HEK293 (cell line): ENCODE results near the gene OR11A1.

Experiments used
- CTCF ChIA-PET: fragments of 350-600 bp; formaldehyde crosslinking; extraction: SDS; loops from one replicate; lab custom pipeline; 2021; ENCODE audit warnings: antibody characterized with exemption; lab: Yijun Ruan, JAX
- POLR2A ChIA-PET: fragments of 300-600 bp; formaldehyde crosslinking; extraction: SDS; loops from one replicate; lab custom pipeline; 2020; ENCODE audit warnings: antibody characterized with exemption, inconsistent platforms; lab: Yijun Ruan, JAX
- H3K27ac ChIP-seq: fragments of 200-500 bp; sonication (Bioruptor generic); 2 replicates; pipeline ENCODE4 v1.5.1; 2014; ENCODE audit warnings: low read depth, low read length, control low read depth, inconsistent platforms; ENCODE audit errors: extremely low read depth
- H3K36me3 ChIP-seq, 2 experiments: fragments of 200-500 bp in 1 of 2; sonication (Bioruptor generic) in 1 of 2; 1 replicate in 1 of 2; 2 replicates in 1 of 2; pipeline ENCODE4 v1.5.1; 2014 to 2017; ENCODE audit warnings: inconsistent platforms in 2 of 2, low read length in 2 of 2; ENCODE audit not compliant: control insufficient read depth in 2 of 2, insufficient read depth in 1 of 2
- H3K4me1 ChIP-seq: fragments of 200-500 bp; sonication (Bioruptor generic); 2 replicates; pipeline ENCODE4 v1.5.1; 2014; ENCODE audit warnings: mild to moderate bottlenecking, low read length, inconsistent platforms; ENCODE audit not compliant: control insufficient read depth, insufficient read depth
- H3K4me3 ChIP-seq: 2 replicates; pipeline ENCODE4 v1.5.1; 2011; ENCODE audit warnings: low read depth, mild to moderate bottlenecking, control low read depth, low read length, moderate library complexity
- H3K9me3 ChIP-seq: fragments of 200-500 bp; sonication (Bioruptor generic); 2 replicates; pipeline ENCODE4 v1.5.1; 2014; ENCODE audit warnings: low read depth, low read length, inconsistent platforms; ENCODE audit not compliant: control insufficient read depth, insufficient read depth
- ELK4 ChIP-seq: IDR thresholded peaks from 2 replicates; pipeline ENCODE4 v1.6.1; 2011; ENCODE audit warnings: mild to moderate bottlenecking, low read depth, low read length, borderline replicate concordance
- HOXC10 ChIP-seq: sonication (generic); formaldehyde crosslinking; IDR thresholded peaks from 2 replicates; pipeline ENCODE4 v1.8.1; 2023; ENCODE audit warnings: mild to moderate bottlenecking, missing genetic modification reagents
- KLF16 ChIP-seq: fragments of 450-650 bp; formaldehyde crosslinking; IDR thresholded peaks from 2 replicates; pipeline ENCODE4 v1.5.1; 2017; ENCODE audit warnings: missing biosample characterization, missing genetic modification characterization
- KLF7 ChIP-seq: fragments of 450-650 bp; formaldehyde crosslinking; IDR thresholded peaks from 2 replicates; pipeline ENCODE4 v1.5.1; 2016; ENCODE audit warnings: missing biosample characterization, missing genetic modification characterization, borderline replicate concordance
- PBX3 ChIP-seq: sonication (generic); formaldehyde crosslinking; IDR thresholded peaks from 2 replicates; pipeline ENCODE4 v1.8.1; 2022; ENCODE audit warnings: mild to moderate bottlenecking, moderate library complexity, missing genetic modification reagents
- TRIM28 ChIP-seq: IDR thresholded peaks from 2 replicates; pipeline ENCODE4 v1.6.1; 2011; ENCODE audit warnings: low read length, control low read depth, borderline replicate concordance
- ZBTB48 ChIP-seq: fragments of 450-650 bp; formaldehyde crosslinking; IDR thresholded peaks from 2 replicates; pipeline ENCODE4 v1.5.1; 2016; ENCODE audit warnings: missing biosample characterization, missing genetic modification characterization
- ZBTB8A ChIP-seq: fragments of 450-650 bp; formaldehyde crosslinking; IDR thresholded peaks from 2 replicates; pipeline ENCODE4 v1.5.1; 2016; ENCODE audit warnings: missing biosample characterization, missing genetic modification characterization
- ZNF16 ChIP-seq: fragments of 450-650 bp; formaldehyde crosslinking; IDR thresholded peaks from 2 replicates; pipeline ENCODE4 v1.5.1; 2016; ENCODE audit warnings: low read depth, missing biosample characterization, missing genetic modification characterization
- ZNF19 ChIP-seq: fragments of 450-650 bp; formaldehyde crosslinking; IDR thresholded peaks from 2 replicates; pipeline ENCODE4; 2016; ENCODE audit warnings: missing biosample characterization, missing genetic modification characterization, low read depth
- ZNF26 ChIP-seq: fragments of 450-650 bp; formaldehyde crosslinking; IDR thresholded peaks from 2 replicates; pipeline ENCODE4 v1.5.1; 2016; ENCODE audit warnings: missing biosample characterization, missing genetic modification characterization
- ZNF280C ChIP-seq: fragments of 450-650 bp; formaldehyde crosslinking; IDR thresholded peaks from 2 replicates; pipeline ENCODE4 v1.5.1; 2016; ENCODE audit warnings: missing biosample characterization, missing genetic modification characterization
- ZNF302 ChIP-seq: fragments of 450-650 bp; formaldehyde crosslinking; IDR thresholded peaks from 2 replicates; pipeline ENCODE4 v1.5.1; 2016; ENCODE audit warnings: missing biosample characterization, missing genetic modification characterization, low read depth
- ZNF354C ChIP-seq: fragments of 450-650 bp; formaldehyde crosslinking; IDR thresholded peaks from 2 replicates; pipeline ENCODE4 v1.5.1; 2016; ENCODE audit warnings: missing biosample characterization, missing genetic modification characterization, low read depth, borderline replicate concordance
- ZNF560 ChIP-seq: fragments of 450-650 bp; formaldehyde crosslinking; IDR thresholded peaks from 2 replicates; pipeline ENCODE4 v1.5.1; 2017; ENCODE audit warnings: missing biosample characterization, missing genetic modification characterization, borderline replicate concordance
- ZNF571 ChIP-seq: fragments of 450-650 bp; formaldehyde crosslinking; IDR thresholded peaks from 2 replicates; pipeline ENCODE4 v1.5.0; 2017; ENCODE audit warnings: missing biosample characterization, missing genetic modification characterization
- ZNF580 ChIP-seq: fragments of 450-650 bp; formaldehyde crosslinking; IDR thresholded peaks from 2 replicates; pipeline ENCODE4 v1.5.1; 2016; ENCODE audit warnings: missing biosample characterization, missing genetic modification characterization
- ZNF654 ChIP-seq: fragments of 450-650 bp; formaldehyde crosslinking; IDR thresholded peaks from 2 replicates; pipeline ENCODE4 v1.5.1; 2016; ENCODE audit warnings: low read depth, missing biosample characterization, missing genetic modification characterization
- ZNF670 ChIP-seq: fragments of 450-650 bp; formaldehyde crosslinking; IDR thresholded peaks from 2 replicates; pipeline ENCODE4 v1.5.1; 2016; ENCODE audit warnings: missing biosample characterization, missing genetic modification characterization, low read depth
- ZNF677 ChIP-seq: fragments of 450-650 bp; IDR thresholded peaks from 2 replicates; pipeline ENCODE4 v1.5.0; 2018; ENCODE audit warnings: missing biosample characterization, mild to moderate bottlenecking, missing genetic modification characterization, moderate library complexity
- ZNF692 ChIP-seq: fragments of 450-650 bp; formaldehyde crosslinking; IDR thresholded peaks from 2 replicates; pipeline ENCODE4 v1.5.1; 2016; ENCODE audit warnings: missing biosample characterization, missing genetic modification characterization
- ZNF792 ChIP-seq: fragments of 450-650 bp; formaldehyde crosslinking; IDR thresholded peaks from 2 replicates; pipeline ENCODE4 v1.5.1; 2016; ENCODE audit warnings: missing biosample characterization, missing genetic modification characterization
- ZNF837 ChIP-seq: fragments of 450-650 bp; formaldehyde crosslinking; IDR thresholded peaks from 2 replicates; pipeline ENCODE4 v1.5.1; 2016; ENCODE audit warnings: missing biosample characterization, missing genetic modification characterization

The OR11A1 gene

GRCh38 chr6:29504961-29505360 lies 48.1 kb upstream of the OR11A1 start:
- CTCF ChIA-PET: interaction anchor here (0.8 kb wide), 1 partner anchor 84 kb away, joined by 5 read pairs; no protein-coding TSS in a partner anchor
- Histone ChIP-seq H3K36me3 (no peaks in the 10 kb centered on the region), H3K27ac (no peak overlapping the region), H3K9me3 (no peaks in the 10 kb centered on the region), H3K4me3 (no peak overlapping the region), H3K4me1 (peaks cover 1% of the 10 kb centered on the region; the same call in 1 of the 2 replicates)
- no peak for TF ChIP-seq ZNF677 (tag by site-specific recombination)
- TF ChIP-seq ZNF580 (tag by site-specific recombination): no peak
- TF ChIP-seq ZNF571 (tag by site-specific recombination): no peak
- no peak for TF ChIP-seq ZNF560 (tag by site-specific recombination)
- no peak for TF ChIP-seq HOXC10 (CRISPR knock-in tag)
- TF ChIP-seq TRIM28: no peak
- TF ChIP-seq PBX3: no peak
- TF ChIP-seq ZNF19 (tag by site-specific recombination): no peak
- no peak for TF ChIP-seq ZNF654 (tag by site-specific recombination)
- no peak for TF ChIP-seq ZNF354C
- POLR2A ChIA-PET: no interaction called here

GRCh38 chr6:29502597-29502996 lies 45.7 kb upstream of the OR11A1 start:
- TF ChIP-seq ELK4: no peak
- TF ChIP-seq ZNF792: no peak
- TF ChIP-seq ZNF670: no peak
- no peak for TF ChIP-seq ZNF302 (tag by site-specific recombination)
- TF ChIP-seq KLF16: no peak
- TF ChIP-seq ZNF280C (tag by site-specific recombination): no peak
- no peak for TF ChIP-seq ZBTB48 (tag by site-specific recombination)
- TF ChIP-seq ZNF692 (tag by site-specific recombination): no peak
- TF ChIP-seq ZNF26 (tag by site-specific recombination): no peak
- no peak for TF ChIP-seq ZNF837 (tag by site-specific recombination)
- no peak for TF ChIP-seq ZNF677 (tag by site-specific recombination)
- TF ChIP-seq ZNF16 (tag by site-specific recombination): no peak
- no peak for TF ChIP-seq ZBTB8A (tag by site-specific recombination)
- TF ChIP-seq KLF7 (tag by site-specific recombination): no peak
- H3K4me1 ChIP-seq: no peaks in the 10 kb centered on the region
- no peak overlapping the region for H3K27ac ChIP-seq
- no peaks in the 10 kb centered on the region for H3K9me3 ChIP-seq
- H3K36me3 ChIP-seq: no peaks in the 10 kb centered on the region
- H3K4me3 ChIP-seq: no peak overlapping the region
- POLR2A ChIA-PET: no interaction called here
- CTCF ChIA-PET: no interaction called here
